Measurements from ENCODE around the gene EFCAB14.
"Not testable (repeated sequence)": the region's sequence is repeated elsewhere in the genome, so short reads cannot be mapped to it uniquely, and the experiment has no call there.

Gene EFCAB14, protein sequence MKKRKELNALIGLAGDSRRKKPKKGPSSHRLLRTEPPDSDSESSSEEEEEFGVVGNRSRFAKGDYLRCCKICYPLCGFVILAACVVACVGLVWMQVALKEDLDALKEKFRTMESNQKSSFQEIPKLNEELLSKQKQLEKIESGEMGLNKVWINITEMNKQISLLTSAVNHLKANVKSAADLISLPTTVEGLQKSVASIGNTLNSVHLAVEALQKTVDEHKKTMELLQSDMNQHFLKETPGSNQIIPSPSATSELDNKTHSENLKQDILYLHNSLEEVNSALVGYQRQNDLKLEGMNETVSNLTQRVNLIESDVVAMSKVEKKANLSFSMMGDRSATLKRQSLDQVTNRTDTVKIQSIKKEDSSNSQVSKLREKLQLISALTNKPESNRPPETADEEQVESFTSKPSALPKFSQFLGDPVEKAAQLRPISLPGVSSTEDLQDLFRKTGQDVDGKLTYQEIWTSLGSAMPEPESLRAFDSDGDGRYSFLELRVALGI

GRCh38 chr1:46718727-46719622, at the start of gene EFCAB14:
Gene EFCAB14, minus strand, starts transcription at chr1:46719114. Its CDS starts 1,027 bp downstream, at chr1:46718087.
- DNase-seq (ENCODE audit: insufficient read length, low spot score): peak; percentile 93
- FAIRE-seq: peak; percentile 87

GRCh38 chr1:46768445-46768844, 49.5 kb upstream of the EFCAB14 start:
- DNase-seq (ENCODE audit: insufficient read length, low spot score) (no peak), FAIRE-seq (no peak)

DNA sequence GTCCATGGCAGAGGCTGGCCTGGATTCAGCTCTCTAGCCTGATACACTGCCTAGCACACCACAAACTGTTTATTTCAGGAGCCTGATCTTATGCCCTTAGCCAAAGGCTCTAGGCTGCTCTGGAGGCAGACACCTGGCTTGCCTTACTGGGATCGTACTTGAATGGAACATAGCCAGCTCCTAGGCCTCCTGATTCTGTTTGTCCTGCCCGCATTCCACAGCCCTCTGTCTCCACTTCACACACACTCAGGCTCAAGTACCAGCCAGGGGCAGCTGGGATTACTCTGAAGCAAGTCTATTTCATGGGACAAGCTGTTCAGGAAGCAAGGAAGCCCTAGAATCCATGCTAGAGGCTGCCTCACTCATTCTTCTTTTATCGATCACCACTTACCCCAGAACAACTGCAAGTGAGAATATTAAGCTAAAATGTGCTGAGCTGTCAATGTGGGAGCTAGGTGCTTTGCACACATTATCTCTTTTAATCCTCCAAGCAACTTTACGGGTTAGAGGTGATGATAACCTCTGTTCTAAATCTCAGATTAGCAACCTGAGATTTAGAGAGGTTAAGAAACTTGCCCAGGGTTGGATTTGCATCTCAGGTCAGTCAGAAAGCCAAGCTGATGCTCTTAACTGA, 48.9 kb upstream of the EFCAB14 start:
- FAIRE-seq (no peak), DNase-seq (ENCODE audit: insufficient read length, low spot score) (no peak)

- no peak for DNase-seq (ENCODE audit: insufficient read length, low spot score)
- FAIRE-seq: no peak
These were observed 45.5 kb upstream of the EFCAB14 start for GRCh38 chr1:46764402-46764801.

- DNase-seq (ENCODE audit: insufficient read length, low spot score) (no peak), FAIRE-seq (no peak)
These were observed 42.8 kb upstream of the EFCAB14 start for GRCh38 chr1:46761740-46762139.

DNA sequence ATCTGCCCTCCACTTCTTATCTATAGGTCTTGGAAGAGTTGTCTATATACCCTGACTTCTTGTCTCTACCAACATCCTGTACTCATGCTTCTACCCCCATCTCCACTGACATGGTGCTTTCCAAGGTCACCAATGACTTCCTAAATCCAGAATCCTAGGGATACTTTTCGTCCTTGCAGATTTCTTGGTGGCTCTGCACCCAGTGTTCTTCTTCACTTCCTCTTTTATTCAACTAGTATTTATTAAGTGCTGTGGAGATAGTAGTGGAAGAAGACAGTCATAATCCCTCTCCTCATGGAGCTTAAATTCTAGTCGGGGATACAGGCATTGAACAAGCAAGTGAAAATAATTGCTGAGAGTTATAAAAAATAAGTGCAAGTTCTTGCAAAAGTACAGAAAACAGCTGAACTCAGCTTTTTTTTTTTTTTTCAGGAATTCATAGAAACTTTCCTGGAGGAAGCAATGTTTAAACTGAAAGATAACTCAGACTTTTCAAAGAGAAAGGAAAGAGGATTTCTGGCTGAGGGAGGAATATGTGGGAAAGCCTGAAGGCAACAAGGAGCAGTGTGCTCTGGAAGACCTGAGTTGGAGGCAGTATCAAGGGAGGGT, 41.7 kb upstream of the EFCAB14 start:
- FAIRE-seq: no peak
- DNase-seq (ENCODE audit: insufficient read length, low spot score): no peak

- FAIRE-seq (no peak), DNase-seq (ENCODE audit: insufficient read length, low spot score) (no peak)
These were observed 39.1 kb upstream of the EFCAB14 start for GRCh38 chr1:46757956-46758528.

DNA sequence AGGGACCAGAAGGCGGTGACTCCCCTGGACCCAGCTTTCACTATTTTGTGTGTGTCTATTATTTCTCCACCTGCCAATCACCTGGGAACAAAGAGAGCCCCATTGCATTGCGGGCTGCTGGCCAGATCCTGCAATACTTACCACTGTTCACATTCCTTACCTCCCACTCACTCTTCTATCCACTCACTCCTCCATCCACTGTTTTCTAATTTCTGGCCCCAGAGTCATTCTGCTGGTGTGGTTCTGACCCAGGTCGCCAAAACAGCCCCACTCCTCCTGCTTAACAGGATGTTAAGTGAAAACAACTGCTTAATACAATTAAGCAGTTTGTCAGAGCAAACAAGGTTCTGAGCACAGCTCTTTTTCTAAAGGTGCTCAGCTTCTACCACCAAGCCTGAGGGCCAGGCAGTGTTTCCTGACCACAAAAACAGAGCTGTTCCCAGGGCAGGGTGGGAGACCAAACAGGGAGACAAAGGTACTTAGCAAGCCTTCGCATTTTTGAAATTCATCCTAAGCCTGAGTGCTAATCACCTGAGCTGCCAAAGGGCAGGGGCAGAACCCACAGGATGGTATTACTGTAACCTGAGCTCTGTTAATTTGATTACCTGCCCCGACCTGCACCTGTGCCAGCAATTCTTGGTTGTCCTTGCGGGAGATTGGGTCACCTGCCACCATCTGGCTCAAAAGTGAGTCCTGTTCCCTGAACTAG, 38.5 kb upstream of the EFCAB14 start:
- no peak for DNase-seq (ENCODE audit: insufficient read length, low spot score)
- FAIRE-seq: no peak

DNA sequence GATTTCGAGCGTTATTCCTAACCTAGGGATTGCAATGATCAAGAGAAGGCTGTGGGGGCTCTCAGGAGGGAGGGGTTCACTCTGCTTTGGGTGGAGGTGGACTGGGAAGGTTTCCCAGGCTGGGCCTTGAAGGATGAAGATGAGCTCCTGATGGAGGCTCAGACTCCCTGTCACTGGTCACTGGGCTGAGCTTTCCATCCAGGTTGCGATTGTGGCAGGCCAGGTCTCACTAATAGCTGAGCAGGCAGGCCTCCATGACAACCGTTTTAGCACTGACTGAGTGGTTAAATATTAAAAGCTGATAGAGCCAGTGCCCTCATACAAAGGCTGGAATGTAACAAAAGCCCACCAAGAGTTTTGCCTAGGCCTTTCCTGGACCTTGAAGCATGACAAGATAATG, 36.2 kb upstream of the EFCAB14 start:
- FAIRE-seq: no peak

GRCh38 chr1:46754707-46755106, 35.8 kb upstream of the EFCAB14 start:
- FAIRE-seq; DNase-seq (ENCODE audit: insufficient read length, low spot score): not testable (repeated sequence)

More for the DNA sequence above, 36.2 kb upstream of the EFCAB14 start:
- no peak for DNase-seq (ENCODE audit: insufficient read length, low spot score)

DNA sequence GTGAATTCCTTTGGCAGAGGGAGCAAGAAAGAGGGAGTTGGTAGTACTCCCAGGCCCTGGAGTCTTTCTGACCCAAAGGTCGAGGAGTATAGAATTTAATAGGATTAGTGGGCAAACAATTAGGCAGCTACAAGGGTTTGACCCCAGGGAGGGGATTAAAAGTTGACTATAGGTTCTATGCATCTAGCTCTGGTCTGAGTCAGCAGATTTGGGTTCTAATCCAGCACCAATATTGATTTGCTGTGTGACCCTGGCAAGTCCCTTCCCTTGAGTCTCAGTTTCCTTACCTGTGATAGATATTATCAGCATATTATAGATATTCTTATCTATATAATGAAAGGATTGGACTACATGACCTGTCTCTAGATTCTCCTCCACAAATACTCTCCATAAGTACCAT, 35.1 kb upstream of the EFCAB14 start:
- DNase-seq (ENCODE audit: insufficient read length, low spot score): no peak

DNA sequence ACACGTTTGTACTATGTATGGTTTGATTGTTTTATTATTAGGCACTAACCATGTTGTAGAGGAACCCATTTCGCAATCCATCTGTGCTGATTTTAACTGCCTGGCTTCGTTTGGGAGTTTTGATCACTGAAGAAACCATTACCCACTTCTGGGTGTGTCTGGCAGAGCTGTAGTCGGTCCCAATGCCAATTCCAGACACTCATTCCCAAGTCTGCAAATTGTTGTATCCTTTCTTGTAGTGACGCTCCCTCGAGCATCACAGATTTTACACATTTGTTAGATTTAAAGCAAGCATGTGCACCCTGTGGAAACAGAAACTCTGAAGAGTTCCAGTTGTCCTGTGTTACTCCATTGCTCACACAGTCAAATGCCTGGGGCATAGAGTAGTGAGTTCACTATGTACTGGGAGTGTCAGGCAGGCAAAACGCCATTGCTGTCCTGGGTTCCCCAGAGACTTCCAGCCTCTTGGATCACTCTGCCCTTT, 31.0 kb upstream of the EFCAB14 start:
- no peak for FAIRE-seq
- DNase-seq (ENCODE audit: insufficient read length, low spot score): no peak

More for the DNA sequence above, 35.1 kb upstream of the EFCAB14 start:
- no peak for FAIRE-seq

GRCh38 chr1:46749404-46749803, 30.5 kb upstream of the EFCAB14 start:
- FAIRE-seq: no peak
- DNase-seq (ENCODE audit: insufficient read length, low spot score): no peak

- FAIRE-seq: no peak
These were observed 28.9 kb upstream of the EFCAB14 start for GRCh38 chr1:46747683-46748288.

DNA sequence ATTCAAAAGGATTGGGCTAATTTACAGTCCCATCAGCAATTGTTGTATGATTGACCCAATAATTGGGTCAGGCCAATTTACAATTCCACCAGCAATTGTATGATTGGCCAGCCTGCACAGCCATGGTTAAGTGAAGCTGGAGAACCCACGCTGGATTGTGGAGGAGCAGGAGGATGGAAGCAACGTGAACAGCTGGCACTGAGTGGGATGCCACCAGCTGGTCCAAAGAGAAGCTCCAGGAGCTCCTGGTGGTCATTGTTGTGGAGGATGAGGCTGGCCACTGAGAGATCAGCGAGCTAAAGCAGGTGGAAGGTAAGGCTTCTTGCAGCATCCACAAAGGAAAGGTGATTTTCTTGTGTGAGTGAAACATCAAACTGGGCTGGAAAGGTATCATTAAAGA, 23.2 kb upstream of the EFCAB14 start:
- DNase-seq (ENCODE audit: insufficient read length, low spot score) (no peak), FAIRE-seq (no peak)

More at GRCh38 chr1:46747683-46748288, 28.9 kb upstream of the EFCAB14 start:
- DNase-seq (ENCODE audit: insufficient read length, low spot score): peak; percentile 49

- FAIRE-seq (no peak), DNase-seq (ENCODE audit: insufficient read length, low spot score) (peak; percentile 27)
These were observed 16.9 kb upstream of the EFCAB14 start for GRCh38 chr1:46735708-46736324.

GRCh38 chr1:46728327-46728873, 9.5 kb upstream of the EFCAB14 start:
- not testable (repeated sequence) for DNase-seq (ENCODE audit: insufficient read length, low spot score); FAIRE-seq

DNA sequence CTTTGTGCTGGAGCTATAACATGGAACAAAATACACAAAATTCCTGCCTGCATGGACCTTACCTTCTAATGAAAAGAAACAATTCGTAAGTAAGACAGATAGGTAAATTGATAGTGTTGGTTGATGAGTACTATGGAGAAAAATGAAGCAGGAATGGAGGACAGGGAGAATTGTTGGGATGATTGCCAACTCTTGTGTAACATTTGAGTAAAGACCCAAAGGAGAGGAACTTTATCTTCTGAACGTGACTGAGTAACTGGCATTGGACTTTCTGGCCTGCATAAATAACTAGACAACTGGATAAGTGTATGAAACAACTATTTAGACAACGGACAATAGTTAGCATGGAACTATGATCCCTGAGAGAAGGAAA, 6.8 kb upstream of the EFCAB14 start:
- FAIRE-seq (no peak), DNase-seq (ENCODE audit: insufficient read length, low spot score) (no peak)

All from HTR-8/SVneo (cell line).